ENCODE results near the gene GALNT2.

GALNT2 gene

GRCh38 chr1:230153641-230154296, 86.7 kb downstream of the GALNT2 start:
- Histone ChIP-seq H3K27me3 (replicated peaks; ENCODE audit: insufficient read depth, low read length) (no peaks in the 10 kb centered on the region), H3K36me3 (replicated peaks; ENCODE audit: insufficient read depth, low read length) (no peaks in the 10 kb centered on the region), H3K4me2 (ENCODE audit: low read depth, low read length) (no peak overlapping the region), H3K4me1 (ENCODE audit: low read length) (peaks cover 22% of the 10 kb centered on the region), H3K79me2 (ENCODE audit: low read length) (peaks cover 99% of the 10 kb centered on the region), H4K20me1 (ENCODE audit: insufficient read depth, low read length) (no peaks in the 10 kb centered on the region), H3K9me3 (replicated peaks; ENCODE audit: insufficient read depth, low read length) (no peaks in the 10 kb centered on the region), H3K9ac (ENCODE audit: low read length) (no peak overlapping the region), H2AFZ (ENCODE audit: low read length) (no peak overlapping the region), H3K4me3 (ENCODE audit: low read length) (no peak overlapping the region), H3K27ac (ENCODE audit: low read length) (no peak overlapping the region), H3K9me2 (replicated peaks; ENCODE audit: insufficient read depth, low read length) (no peaks in the 10 kb centered on the region), H3F3A (ENCODE audit: insufficient read depth, low read length) (peaks cover 20% of the 10 kb centered on the region)
- DNase-seq, result no peak
- TF ChIP-seq EZH2 (optimal IDR thresholded peaks at IDR 0.05; ENCODE audit: low read depth, low read length), result no peak
- TF ChIP-seq EZH2phosphoT487 (IDR thresholded peaks at IDR 0.05; ENCODE audit: low read length), result no peak
- no peak for TF ChIP-seq CTCF (IDR thresholded peaks at IDR 0.05; ENCODE audit: low read length)

- peaks cover 9% of the 10 kb centered on the region; the same call in 1 of the 2 replicates for H3F3A ChIP-seq (ENCODE audit: insufficient read depth, low read length)
- no peak overlapping the region for H3K4me3 ChIP-seq (ENCODE audit: low read length)
- H4K20me1 ChIP-seq (ENCODE audit: insufficient read depth, low read length), result no peaks in the 10 kb centered on the region
- no peak for DNase-seq
- H2AFZ ChIP-seq (ENCODE audit: low read length), result no peak overlapping the region
- no peak overlapping the region for H3K9ac ChIP-seq (ENCODE audit: low read length)
- H3K79me2 ChIP-seq (ENCODE audit: low read length), result peaks cover 99% of the 10 kb centered on the region
- H3K27ac ChIP-seq (ENCODE audit: low read length), result no peak overlapping the region
- H3K4me2 ChIP-seq (ENCODE audit: low read depth, low read length), result no peak overlapping the region
- peaks cover 10% of the 10 kb centered on the region for H3K4me1 ChIP-seq (ENCODE audit: low read length)
- H3K9me3 ChIP-seq (replicated peaks; ENCODE audit: insufficient read depth, low read length), result no peaks in the 10 kb centered on the region
- no peak for TF ChIP-seq CTCF (IDR thresholded peaks at IDR 0.05; ENCODE audit: low read length)
- TF ChIP-seq EZH2phosphoT487 (IDR thresholded peaks at IDR 0.05; ENCODE audit: low read length), result no peak
- no peak for TF ChIP-seq EZH2 (optimal IDR thresholded peaks at IDR 0.05; ENCODE audit: low read depth, low read length)
- H3K9me2 ChIP-seq (replicated peaks; ENCODE audit: insufficient read depth, low read length), result no peaks in the 10 kb centered on the region
- H3K27me3 ChIP-seq (replicated peaks; ENCODE audit: insufficient read depth, low read length), result no peaks in the 10 kb centered on the region
- no peaks in the 10 kb centered on the region for H3K36me3 ChIP-seq (replicated peaks; ENCODE audit: insufficient read depth, low read length)
Observed at GRCh38 chr1:230155021-230155420, 88.0 kb downstream of the GALNT2 start.

GRCh38 chr1:230156068-230156467, 89.0 kb downstream of the GALNT2 start:
- H3K9me2 ChIP-seq (replicated peaks; ENCODE audit: insufficient read depth, low read length), result no peaks in the 10 kb centered on the region
- no peaks in the 10 kb centered on the region for H3F3A ChIP-seq (ENCODE audit: insufficient read depth, low read length)
- no peak overlapping the region for H3K9ac ChIP-seq (ENCODE audit: low read length)
- H3K36me3 ChIP-seq (replicated peaks; ENCODE audit: insufficient read depth, low read length), result no peaks in the 10 kb centered on the region
- no peak overlapping the region for H3K27ac ChIP-seq (ENCODE audit: low read length)
- no peaks in the 10 kb centered on the region for H3K9me3 ChIP-seq (replicated peaks; ENCODE audit: insufficient read depth, low read length)
- no peak for DNase-seq
- H2AFZ ChIP-seq (ENCODE audit: low read length), result no peak overlapping the region
- H3K79me2 ChIP-seq (ENCODE audit: low read length), result peaks cover 97% of the 10 kb centered on the region
- no peak overlapping the region for H3K4me3 ChIP-seq (ENCODE audit: low read length)
- no peak overlapping the region for H3K4me2 ChIP-seq (ENCODE audit: low read depth, low read length)
- H3K27me3 ChIP-seq (replicated peaks; ENCODE audit: insufficient read depth, low read length), result no peaks in the 10 kb centered on the region
- TF ChIP-seq CTCF (IDR thresholded peaks at IDR 0.05; ENCODE audit: low read length) (no peak), EZH2phosphoT487 (IDR thresholded peaks at IDR 0.05; ENCODE audit: low read length) (no peak), EZH2 (optimal IDR thresholded peaks at IDR 0.05; ENCODE audit: low read depth, low read length) (no peak)
- H4K20me1 ChIP-seq (ENCODE audit: insufficient read depth, low read length), result no peaks in the 10 kb centered on the region
- H3K4me1 ChIP-seq (ENCODE audit: low read length), result peaks cover 3% of the 10 kb centered on the region

Data from MM.1S (cell line).